Stimulated activated CD8-positive, alpha-beta memory T cell treated with anti-CD3 and anti-CD28 coated beads, Interleukin-12 subunit alpha, Interleukin-12 subunit beta, amount 100 ng/mL, for 4 hours (primary cell): ENCODE results near the gene CTNNA2.
"Not testable (repeated sequence)": the region's sequence is repeated elsewhere in the genome, so short reads cannot be mapped to it uniquely, and the experiment has no call there.

Experiments used
- DNase-seq: peaks from one replicate; pipeline ENCODE4 v3.0.0-alpha.2; 2020; ENCODE audit warnings: low read depth

CTNNA2 gene

DNA sequence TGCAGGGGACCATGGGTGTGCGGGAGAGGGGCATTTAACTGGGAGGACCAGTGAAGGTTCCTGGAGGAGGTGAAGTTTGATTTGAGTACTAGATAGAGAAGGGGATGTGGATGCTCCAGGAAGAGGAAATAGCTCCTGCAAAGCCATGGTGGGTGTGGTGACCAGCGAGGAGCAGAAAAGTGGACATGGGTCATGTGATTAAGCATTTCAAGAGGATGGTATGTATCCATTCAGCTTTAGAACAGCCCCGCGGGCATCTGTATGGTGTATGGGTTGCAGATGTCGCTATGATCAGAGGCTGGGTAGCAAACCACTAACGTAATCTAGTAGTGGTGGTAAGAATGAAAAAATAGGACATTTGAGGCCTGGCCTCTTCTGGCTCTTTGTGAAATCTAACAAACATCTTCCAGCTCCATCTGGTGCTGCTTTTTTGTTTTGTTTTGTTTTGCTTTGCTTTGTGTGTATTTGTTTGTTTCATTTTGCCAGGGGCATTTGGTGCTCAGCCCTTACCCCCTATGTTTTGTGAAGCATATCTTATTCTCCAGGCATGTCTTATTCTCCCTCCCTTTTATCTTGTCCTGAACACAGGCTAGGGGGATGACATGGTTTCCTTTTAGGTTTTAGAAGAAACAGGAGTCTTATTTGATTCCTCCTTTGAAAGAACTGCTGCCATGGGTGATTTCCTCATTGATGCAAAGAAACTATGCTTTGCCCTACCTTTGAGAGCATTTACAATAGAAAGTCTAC is 565.6 kb downstream of the CTNNA2 start:
- DNase-seq, result no peak

DNA sequence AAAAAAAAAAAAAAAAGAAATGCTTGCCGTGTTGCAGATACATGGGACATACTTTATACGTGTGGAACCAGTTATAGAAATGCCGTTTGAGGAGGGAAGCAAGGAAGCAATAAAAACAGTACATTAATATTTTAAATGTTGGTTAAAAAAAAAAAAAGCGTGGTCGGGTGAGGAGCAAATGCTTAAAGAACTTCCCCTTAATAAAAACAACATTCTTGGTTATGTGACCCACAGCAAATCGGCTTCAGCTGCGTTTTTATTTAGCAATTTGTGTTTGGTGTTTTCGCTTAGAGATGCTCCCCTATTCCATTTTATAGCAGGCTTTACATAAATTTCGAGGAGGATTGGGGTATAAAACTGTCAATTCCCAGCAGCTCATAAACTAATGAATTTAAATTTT is 568.1 kb downstream of the CTNNA2 start:
- no peak for DNase-seq

DNA sequence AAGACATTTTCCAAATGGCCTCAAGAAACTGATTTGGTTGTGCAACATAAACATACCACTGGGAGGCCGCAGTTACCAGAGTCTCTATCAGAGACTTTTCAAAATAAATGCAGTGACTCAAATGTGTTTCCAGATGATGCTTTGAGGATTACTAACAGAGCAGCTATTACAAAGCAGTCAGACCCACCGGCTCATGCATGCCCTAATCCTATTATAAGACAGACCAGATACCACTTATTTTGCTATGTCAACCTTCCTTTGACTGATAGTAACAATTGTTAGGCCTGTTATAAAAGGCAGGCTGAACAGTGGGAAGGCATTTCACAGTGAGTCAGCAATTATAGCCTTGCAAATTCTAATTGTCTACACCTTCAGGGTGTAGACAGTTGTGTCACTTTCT is 574.0 kb downstream of the CTNNA2 start:
- no peak for DNase-seq

DNA sequence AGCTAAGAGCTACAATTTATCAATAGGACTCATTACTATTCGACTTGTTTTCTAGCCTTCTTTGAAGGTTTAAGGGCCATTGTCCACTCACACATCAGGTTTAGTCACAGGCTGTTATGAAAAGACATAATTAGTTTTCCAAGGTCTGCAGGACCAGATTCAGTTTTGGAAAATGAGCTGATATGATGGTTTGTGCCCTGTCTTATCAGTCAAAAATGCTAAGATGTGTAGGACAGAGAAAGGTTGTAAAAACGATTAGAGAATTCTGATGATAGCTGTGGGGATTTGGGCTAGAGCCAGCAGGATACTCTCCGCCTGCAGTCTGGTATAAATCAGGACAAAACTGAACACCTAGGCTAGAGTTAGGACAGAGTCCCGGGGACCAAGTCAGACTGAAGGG is 578.4 kb downstream of the CTNNA2 start:
- DNase-seq, result no peak

DNA sequence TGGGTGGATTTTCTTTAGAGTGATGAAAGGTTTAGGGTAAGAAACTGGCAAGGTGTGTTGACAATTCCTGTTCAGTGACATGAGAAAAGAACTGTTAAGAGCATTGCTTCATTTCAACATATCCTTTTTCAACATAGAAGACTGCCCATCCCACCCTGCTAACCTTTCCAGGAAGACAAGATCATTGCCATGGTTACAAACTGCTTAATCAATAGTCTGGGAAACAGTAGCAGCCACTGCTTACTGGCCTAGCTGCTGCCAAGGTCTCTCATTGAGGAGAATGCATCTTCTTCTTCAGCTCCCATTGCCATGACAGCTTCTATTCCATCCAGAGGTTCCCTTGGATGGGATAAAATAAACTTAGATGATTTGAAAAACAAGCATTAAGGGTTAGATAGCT is 579.6 kb downstream of the CTNNA2 start:
- no peak for DNase-seq

DNA sequence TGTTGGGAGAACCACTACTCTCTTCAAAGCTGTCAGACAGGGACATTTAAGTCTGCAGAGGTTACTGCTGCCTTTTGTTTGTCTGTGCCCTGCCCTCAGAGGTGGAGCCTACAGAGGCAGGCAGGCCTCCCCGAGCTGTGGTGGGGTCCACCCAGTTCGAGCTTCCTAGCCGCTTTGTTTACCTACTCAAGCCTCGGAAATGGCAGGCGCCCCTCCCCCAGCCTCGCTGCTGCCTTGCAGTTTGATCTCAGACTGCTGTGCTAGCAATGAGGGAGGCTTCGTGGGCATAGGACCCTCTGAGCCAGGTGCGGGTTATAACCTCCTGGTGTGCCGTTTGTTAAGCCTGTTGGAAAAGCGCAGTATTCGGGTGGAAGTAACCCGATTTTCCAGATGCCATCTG is 585.7 kb downstream of the CTNNA2 start:
- DNase-seq, result not testable (repeated sequence)

DNA sequence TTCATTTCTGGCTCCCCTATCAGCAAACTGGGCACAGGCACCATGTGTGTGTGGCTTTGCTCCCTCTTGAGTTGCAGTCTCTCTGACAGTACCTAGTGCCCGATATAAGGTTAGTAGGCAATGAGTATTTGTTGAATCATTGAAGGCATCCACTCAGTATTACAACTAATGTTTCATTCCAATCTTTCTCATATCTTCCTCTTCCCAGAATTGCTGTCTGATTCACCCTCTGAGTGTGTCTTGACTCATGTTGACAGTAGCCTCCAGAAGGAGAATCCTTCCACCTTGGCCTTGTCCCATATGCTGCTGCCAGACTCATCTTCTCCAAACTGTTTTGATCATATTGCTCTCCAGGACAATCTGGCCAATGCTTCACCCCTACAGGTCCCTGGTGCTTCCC is 589.2 kb downstream of the CTNNA2 start:
- no peak for DNase-seq

DNA sequence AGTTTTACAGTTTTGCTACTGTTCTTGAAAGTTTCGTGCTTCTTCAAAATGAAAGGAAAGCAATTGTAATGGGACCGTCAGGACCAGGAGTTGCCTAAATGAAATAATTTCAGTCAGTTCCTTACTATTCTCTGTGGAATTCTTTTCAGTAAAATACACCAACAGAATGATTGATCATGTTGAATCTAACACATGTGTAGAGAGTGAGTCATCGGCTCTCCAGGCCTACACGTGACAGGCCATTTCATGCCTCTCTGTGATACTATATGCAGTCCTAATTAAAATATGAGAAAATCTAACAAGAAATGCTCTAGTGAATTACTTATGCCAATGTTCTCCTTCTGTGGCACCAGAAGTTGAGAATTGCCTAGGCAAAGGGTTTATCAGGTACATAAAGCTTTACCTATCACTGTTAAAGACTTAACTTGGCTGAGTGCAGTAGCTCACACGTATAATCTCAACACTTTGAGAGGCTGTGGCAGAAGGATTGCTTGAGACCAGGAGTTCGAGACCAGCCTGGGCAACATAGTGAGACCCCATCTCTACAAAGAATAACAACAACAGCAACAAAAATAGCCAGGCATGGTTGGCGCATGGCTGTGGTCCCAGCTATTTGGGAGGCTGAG is 592.3 kb downstream of the CTNNA2 start:
- DNase-seq, result no peak

DNA sequence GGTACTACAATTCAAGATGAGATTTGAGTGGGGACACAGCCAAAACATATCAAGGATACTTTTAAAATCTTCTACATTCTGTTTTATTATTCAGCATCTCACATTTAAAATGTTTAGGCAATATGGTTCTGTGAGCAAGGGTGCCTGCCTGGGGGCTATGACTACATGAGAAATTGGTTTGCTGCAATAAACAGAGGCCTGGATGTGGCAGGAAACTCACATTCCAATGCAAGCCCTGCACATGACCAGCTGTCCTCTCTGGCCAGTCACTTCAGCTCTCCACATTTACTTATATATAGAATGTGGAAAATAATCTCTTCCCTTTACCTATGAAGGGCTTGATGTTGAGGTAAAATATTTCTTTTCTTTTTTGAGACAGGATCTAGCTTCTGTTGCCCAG is 598.3 kb downstream of the CTNNA2 start:
- no peak for DNase-seq

- no peak for DNase-seq
Observed at GRCh38 chr2:80112790-80113189, 599.9 kb downstream of the CTNNA2 start.

DNA sequence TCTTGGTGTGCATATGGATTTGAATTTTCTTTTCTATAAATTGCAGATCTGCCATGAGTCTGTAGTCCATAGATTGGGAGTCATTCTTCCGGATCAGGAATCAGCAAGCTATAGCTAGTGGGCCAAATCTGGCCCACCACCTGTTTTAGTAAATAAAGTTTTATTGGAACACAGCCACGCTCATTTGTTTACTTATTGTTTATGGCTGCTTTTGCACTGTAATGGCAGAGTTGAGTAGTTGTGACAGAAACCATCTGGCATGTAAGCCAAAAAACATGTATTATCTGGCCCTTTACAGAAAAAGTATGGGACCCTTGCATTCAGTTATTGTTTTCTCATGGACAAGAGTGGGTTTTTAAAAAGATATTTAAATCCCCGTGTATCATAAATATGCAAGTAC is 600.5 kb downstream of the CTNNA2 start:
- no peak for DNase-seq

DNA sequence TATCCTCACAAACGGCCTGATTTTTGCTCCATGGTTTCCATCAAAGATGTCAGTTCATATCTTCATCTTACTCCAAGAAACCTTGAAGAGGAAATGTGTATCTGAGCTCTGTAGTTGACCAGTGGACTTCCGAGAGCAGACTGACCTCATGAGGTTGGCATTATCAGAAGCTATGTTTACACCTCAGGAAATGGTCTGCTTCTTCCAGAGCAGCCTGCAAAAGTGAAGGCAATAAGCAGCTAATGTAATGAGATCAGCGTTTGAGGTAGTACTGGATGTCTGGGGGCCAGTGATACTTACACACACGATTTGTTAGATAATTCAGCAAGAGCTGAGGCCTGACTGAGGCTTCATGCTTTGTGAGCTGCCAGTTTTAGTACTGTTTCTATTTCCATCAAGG is 602.0 kb downstream of the CTNNA2 start:
- no peak for DNase-seq

DNA sequence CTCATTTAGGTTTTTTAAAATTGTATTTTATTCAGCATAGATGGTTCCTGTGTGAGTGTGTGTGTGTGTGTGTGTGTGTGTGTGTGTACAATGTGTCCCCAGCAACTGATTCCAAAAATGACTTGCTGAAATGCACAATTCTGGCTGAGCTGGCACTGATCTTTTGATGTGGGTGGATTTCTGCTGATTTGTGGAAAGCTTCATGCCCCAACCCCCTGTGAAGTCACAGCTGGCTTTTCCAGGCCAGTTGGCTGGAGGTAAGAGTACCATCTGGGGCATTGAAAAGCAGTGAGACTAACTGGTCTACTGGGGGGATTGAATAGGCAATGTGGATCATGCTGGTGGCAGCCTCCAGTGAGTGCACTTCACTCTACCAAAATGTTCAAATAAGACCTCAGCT is 604.5 kb downstream of the CTNNA2 start:
- no peak for DNase-seq

DNA sequence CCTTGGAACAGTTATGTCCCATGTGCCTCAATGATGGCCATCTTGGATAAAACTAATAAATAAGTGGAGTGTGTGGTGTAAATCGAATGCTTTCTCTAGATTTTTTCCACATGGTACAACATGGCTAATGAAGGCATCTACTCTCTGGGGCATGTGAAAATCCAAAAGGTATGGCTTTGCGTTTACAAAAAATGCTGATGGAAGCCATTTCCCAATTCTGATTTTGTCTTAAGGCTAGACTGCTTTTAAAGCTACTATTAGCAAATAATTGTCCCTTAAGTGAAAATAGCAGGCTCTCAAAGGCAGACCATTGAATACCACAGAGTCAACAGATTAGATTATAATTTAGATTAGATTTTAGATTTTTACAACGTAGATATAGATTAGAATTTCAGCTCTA is 608.0 kb downstream of the CTNNA2 start:
- DNase-seq, result no peak

DNA sequence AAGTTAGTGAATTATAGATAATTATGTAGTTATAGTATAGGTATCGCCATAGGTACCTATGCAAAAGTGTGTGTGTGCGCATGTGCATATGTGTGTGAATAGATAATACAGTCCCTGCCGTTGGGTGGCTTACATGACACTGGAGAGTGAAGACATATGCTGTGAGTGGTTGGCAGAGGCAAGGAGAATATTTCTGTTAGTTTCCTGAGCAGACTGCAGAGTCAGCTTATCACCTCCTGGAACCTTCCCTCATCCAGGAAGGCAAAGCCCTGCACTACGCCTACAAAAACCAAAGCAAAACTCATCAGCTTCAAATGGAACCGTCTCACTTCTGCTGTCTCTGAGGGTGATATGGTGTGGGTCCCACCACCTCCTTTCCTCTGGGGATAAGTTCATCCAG is 609.8 kb downstream of the CTNNA2 start:
- DNase-seq, result no peak

DNA sequence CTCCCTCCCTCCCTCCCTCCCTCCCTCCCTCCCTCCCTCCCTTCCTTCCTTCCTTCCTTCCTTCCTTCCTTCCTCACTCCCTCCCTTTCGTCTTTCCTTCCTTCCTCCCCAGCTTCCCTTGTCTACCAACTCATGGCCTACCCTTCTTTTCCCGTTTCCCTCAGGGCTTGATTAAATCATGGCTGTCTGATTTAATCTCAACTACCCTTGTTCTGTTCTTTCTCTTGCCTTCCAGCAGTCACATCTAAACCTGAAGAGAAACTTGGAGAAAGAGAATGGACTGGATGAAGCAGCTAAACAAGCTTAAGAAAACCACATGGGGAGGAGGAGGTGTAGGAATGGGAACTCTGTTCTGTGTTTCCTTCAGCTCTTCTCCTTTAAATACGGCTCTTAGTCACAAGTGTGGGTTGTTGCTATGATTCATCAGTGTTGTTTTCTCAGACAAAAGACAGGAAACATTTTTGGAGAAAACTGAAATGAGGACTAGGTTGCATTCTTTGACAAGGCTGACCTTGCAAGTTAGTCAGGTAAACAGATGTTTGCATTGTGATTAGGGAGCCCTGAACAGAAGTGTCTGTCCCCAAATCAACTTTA is 613.8 kb downstream of the CTNNA2 start:
- DNase-seq, result no peak

DNA sequence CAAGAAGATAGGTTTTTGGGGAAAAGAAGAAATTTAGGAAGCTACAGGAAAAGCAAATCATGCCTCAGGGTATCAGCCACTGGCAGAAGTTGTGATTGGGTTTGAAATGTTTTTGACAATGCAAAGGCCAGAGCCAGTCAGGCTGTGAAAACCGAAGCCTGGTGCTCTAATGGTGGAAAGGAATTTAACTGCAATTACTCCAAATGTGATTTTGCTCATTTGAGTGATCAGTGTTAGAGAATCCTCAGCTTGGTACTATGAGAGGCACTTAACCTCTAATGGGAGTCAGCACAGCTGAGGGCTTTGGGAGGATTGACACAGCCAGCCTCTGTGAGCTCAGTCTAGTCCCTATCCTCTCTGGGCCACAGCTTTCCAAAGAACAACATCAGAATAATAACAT is 615.2 kb downstream of the CTNNA2 start:
- no peak for DNase-seq

GRCh38 chr2:80132281-80132680 is 619.4 kb downstream of the CTNNA2 start:
- no peak for DNase-seq

- DNase-seq, result no peak
Observed at GRCh38 chr2:80135001-80135400, 622.1 kb downstream of the CTNNA2 start.

DNA sequence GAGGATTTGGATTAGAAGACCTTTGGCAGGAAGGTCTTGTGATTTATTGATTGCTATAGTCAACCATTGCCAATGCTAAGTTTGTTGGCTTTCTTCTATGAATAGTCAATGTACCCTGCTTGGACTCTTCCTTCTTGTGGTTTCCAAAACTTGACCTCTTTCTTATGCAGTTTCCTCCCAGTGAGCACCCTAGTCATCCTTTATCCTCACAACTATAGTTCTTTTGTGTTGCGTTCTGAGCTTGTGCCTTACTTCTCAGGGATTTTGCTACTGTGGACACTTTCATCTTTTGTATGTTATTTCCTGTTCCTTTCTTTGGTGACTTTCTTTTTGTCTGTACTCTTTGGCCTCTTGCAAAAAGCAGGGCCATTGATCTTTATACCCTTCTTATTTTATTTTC is 623.5 kb downstream of the CTNNA2 start:
- no peak for DNase-seq

GRCh38 chr2:80139001-80139400 is 626.1 kb downstream of the CTNNA2 start:
- DNase-seq, result no peak

- DNase-seq, result no peak
Observed at GRCh38 chr2:80141007-80141726, 628.3 kb downstream of the CTNNA2 start.

GRCh38 chr2:80145499-80145898 is 632.6 kb downstream of the CTNNA2 start:
- DNase-seq, result no peak
